Astrocyte (in vitro differentiated cells and primary cell): ENCODE measurements around the gene DLG1. TPM values are rescaled to one million over a fixed set of nuclear protein-coding genes. Genes with fewer than 3 reads are reported as not detected.

ENCODE experiments used
- DNase-seq: peaks from one replicate; pipeline ENCODE4 v3.0.0-alpha.2; 2010; ENCODE audit warnings: low read depth
- FAIRE-seq: peaks from 2 replicates; lab custom pipeline; 2011; peaks lifted over from hg19 to GRCh38; lab: Jason Lieb, UNC
- H2AFZ ChIP-seq: 2 replicates; pipeline ENCODE4 v1.6.0; 2012; ENCODE audit warnings: low read depth, low read length, inconsistent platforms
- H3K27ac ChIP-seq: 2 replicates; pipeline ENCODE4 v1.5.1; 2011; ENCODE audit warnings: low read depth, low read length, inconsistent platforms
- H3K27me3 ChIP-seq: 2 replicates; pipeline ENCODE4 v1.6.0; 2011; ENCODE audit warnings: low read length, inconsistent platforms; ENCODE audit not compliant: insufficient read depth
- H3K36me3 ChIP-seq: 2 replicates; pipeline ENCODE4 v1.5.1; 2011; ENCODE audit warnings: low read length, inconsistent platforms; ENCODE audit not compliant: insufficient read depth
- H3K4me1 ChIP-seq: 2 replicates; pipeline ENCODE4 v1.5.1; 2011; ENCODE audit warnings: low read length, inconsistent platforms; ENCODE audit not compliant: insufficient read depth
- H3K4me2 ChIP-seq: 2 replicates; pipeline ENCODE4 v1.6.0; 2012; ENCODE audit warnings: low read length, inconsistent platforms
- H3K4me3 ChIP-seq: 2 replicates; pipeline ENCODE4 v1.5.1; 2011; ENCODE audit warnings: low read depth, mild to moderate bottlenecking, low read length, inconsistent platforms; ENCODE audit not compliant: insufficient read depth
- H3K79me2 ChIP-seq: 2 replicates; pipeline ENCODE4 v1.6.0; 2012; ENCODE audit warnings: mild to moderate bottlenecking, low read length, inconsistent platforms; ENCODE audit not compliant: insufficient read depth
- H3K9ac ChIP-seq: 2 replicates; pipeline ENCODE4 v1.6.0; 2012; ENCODE audit warnings: mild to moderate bottlenecking, low read length, inconsistent platforms
- H3K9me3 ChIP-seq: 2 replicates; pipeline ENCODE4 v1.5.1; 2012; ENCODE audit warnings: low read depth, mild to moderate bottlenecking, low read length, inconsistent platforms; ENCODE audit not compliant: insufficient read depth
- H4K20me1 ChIP-seq: 2 replicates; pipeline ENCODE4 v1.6.0; 2012; ENCODE audit warnings: low read length, inconsistent platforms; ENCODE audit not compliant: insufficient read depth
- H3K27ac Mint-ChIP-seq: one replicate; pipeline ENCODE4 v1.8.0; 2021; ENCODE audit warnings: mild to moderate bottlenecking, mixed read lengths; ENCODE audit not compliant: unreplicated experiment
- H3K27me3 Mint-ChIP-seq: one replicate; pipeline ENCODE4 v1.8.0; 2021; ENCODE audit warnings: low read depth, mixed read lengths; ENCODE audit not compliant: unreplicated experiment
- H3K36me3 Mint-ChIP-seq: one replicate; pipeline ENCODE4 v1.8.0; 2021; ENCODE audit warnings: low read depth, mixed read lengths; ENCODE audit not compliant: unreplicated experiment
- H3K4me1 Mint-ChIP-seq: one replicate; pipeline ENCODE4 v1.8.0; 2021; ENCODE audit warnings: low read depth, mixed read lengths; ENCODE audit not compliant: unreplicated experiment
- H3K4me3 Mint-ChIP-seq: one replicate; pipeline ENCODE4 v1.8.0; 2021; ENCODE audit warnings: mild to moderate bottlenecking, moderate library complexity, mixed read lengths; ENCODE audit not compliant: unreplicated experiment
- H3K9me3 Mint-ChIP-seq: one replicate; pipeline ENCODE4 v1.8.0; 2021; ENCODE audit warnings: mild to moderate bottlenecking, mixed read lengths; ENCODE audit not compliant: unreplicated experiment
- CTCF ChIP-seq: IDR thresholded peaks from 2 replicates; pipeline ENCODE4 v1.5.1; 2011; ENCODE audit warnings: low read depth, mild to moderate bottlenecking, inconsistent platforms, low read length, moderate library complexity; ENCODE audit not compliant: insufficient read depth
- EZH2 ChIP-seq: IDR thresholded peaks from 2 replicates; pipeline ENCODE4 v1.6.1; 2012; ENCODE audit warnings: mild to moderate bottlenecking, low read length, inconsistent platforms; ENCODE audit not compliant: insufficient read depth
- microRNA-seq: library from miRNA; unstranded; fragments of <30 nt; microRNA quantifications from one replicate; pipeline ENCODE4 v1.2.0, GENCODE V29; 2020
- total RNA-seq: library from RNA; stranded (reverse); gene quantifications from 2 replicates; pipeline ENCODE4 v1.2.1, GENCODE V29; 2021

The DLG1 gene
- total RNA-seq, 1 donor from 2014 or later = 210 TPM

GRCh38 chr3:196995027-196995426 is 303.4 kb downstream of the DLG1 start:
- Mint-ChIP-seq H3K27ac (no peak overlapping the region), H3K27me3 (peaks cover 7% of the 10 kb centered on the region), H3K9me3 (no peaks in the 10 kb centered on the region), H3K4me1 (no peaks in the 10 kb centered on the region), H3K36me3 (peaks cover 3% of the 10 kb centered on the region), H3K4me3 (no peak overlapping the region)
- Histone ChIP-seq H3K27me3 (no peaks in the 10 kb centered on the region), H3K27ac (no peak overlapping the region), H3K4me3 (no peak overlapping the region), H3K36me3 (no peaks in the 10 kb centered on the region), H3K9ac (no peak overlapping the region), H2AFZ (no peak overlapping the region), H3K79me2 (no peaks in the 10 kb centered on the region), H4K20me1 (no peaks in the 10 kb centered on the region), H3K4me2 (no peak overlapping the region), H3K4me1 (no peaks in the 10 kb centered on the region), H3K9me3 (peaks cover 2% of the 10 kb centered on the region)
- FAIRE-seq (no peak), DNase-seq (no peak)
- TF ChIP-seq CTCF = no peak
- no peak for TF ChIP-seq EZH2

- no peaks in the 10 kb centered on the region for H3K9me3 Mint-ChIP-seq
- Histone ChIP-seq H3K36me3 (no peaks in the 10 kb centered on the region), H3K27ac (no peak overlapping the region), H3K9me3 (peaks cover 2% of the 10 kb centered on the region), H4K20me1 (no peaks in the 10 kb centered on the region), H2AFZ (peak overlapping the region; percentile 16), H3K4me1 (no peaks in the 10 kb centered on the region), H3K4me2 (no peak overlapping the region), H3K4me3 (no peak overlapping the region), H3K79me2 (no peaks in the 10 kb centered on the region), H3K9ac (no peak overlapping the region), H3K27me3 (no peaks in the 10 kb centered on the region)
- TF ChIP-seq EZH2 (no peak), CTCF (no peak)
- no peaks in the 10 kb centered on the region for H3K4me1 Mint-ChIP-seq
- peaks cover 3% of the 10 kb centered on the region for H3K36me3 Mint-ChIP-seq
- DNase-seq (no peak), FAIRE-seq (no peak)
- H3K27ac Mint-ChIP-seq = no peak overlapping the region
- H3K4me3 Mint-ChIP-seq = no peak overlapping the region
- peaks cover 8% of the 10 kb centered on the region for H3K27me3 Mint-ChIP-seq
These were observed 304.4 kb downstream of the DLG1 start for GRCh38 chr3:196994056-196994455.

Small RNA genes lying within 50 kb of the gene (microRNA-seq; reads per million reads assigned to microRNA genes)
- gene MIR4797 = not detected
